OCI-LY7 (cell line): Measurements from ENCODE around the gene TRABD2B. TPM values are rescaled to one million over a fixed set of nuclear protein-coding genes. Genes with fewer than 3 reads are reported as not detected.

Experiments
- BruUV-seq: library from RNA; stranded (reverse); fragments of 400-500 nt; replicated peaks from 2 replicates; lab custom pipeline; 2021; lab: Mats Ljungman, UMichigan
- CTCF ChIA-PET: fragments of 300-600 bp; sonication (Branson Sonifier 250); formaldehyde crosslinking; loops from one replicate; lab custom pipeline; 2022; ENCODE audit warnings: antibody characterized with exemption; ENCODE audit not compliant: unreplicated experiment; lab: Charles Lee
- POLR2A ChIA-PET: fragments of 300-600 bp; sonication (Branson Sonifier 250); formaldehyde crosslinking; loops from one replicate; lab custom pipeline; 2022; ENCODE audit warnings: antibody characterized with exemption; lab: Charles Lee
- DNase-seq: peaks from one replicate; pipeline ENCODE4 v3.0.0-alpha.2; 2015; ENCODE audit warnings: low spot score
- H2AFZ ChIP-seq: fragments of 200-600 bp; sonication (generic), shearing (Covaris generic); 2 replicates; pipeline ENCODE4 v1.6.1; 2014; ENCODE audit warnings: mild to moderate bottlenecking, antibody characterized with exemption, low read length, moderate library complexity
- H3K27ac ChIP-seq: fragments of 200-600 bp; sonication (generic); 2 replicates; pipeline ENCODE4 v1.5.1; 2014; ENCODE audit warnings: mixed run types, low read depth, mild to moderate bottlenecking, moderate library complexity, low read length, inconsistent platforms; ENCODE audit not compliant: poor library complexity, severe bottlenecking
- H3K36me3 ChIP-seq: fragments of 200-600 bp; sonication (generic); 2 replicates; pipeline ENCODE4 v1.6.1; 2014; ENCODE audit warnings: mild to moderate bottlenecking, antibody characterized with exemption, low read length, moderate library complexity, mixed read lengths; ENCODE audit not compliant: insufficient read depth
- H3K4me1 ChIP-seq: fragments of 200-600 bp; sonication (generic); 2 replicates; pipeline ENCODE4 v1.5.1; 2014; ENCODE audit warnings: mild to moderate bottlenecking, low read length; ENCODE audit not compliant: insufficient read depth, poor library complexity, severe bottlenecking
- H3K4me2 ChIP-seq: fragments of 200-600 bp; sonication (generic); 2 replicates; pipeline ENCODE4 v1.6.1; 2014; ENCODE audit warnings: mild to moderate bottlenecking, low read length
- H3K4me3 ChIP-seq: fragments of 200-600 bp; sonication (generic); 2 replicates; pipeline ENCODE4 v1.5.1; 2014; ENCODE audit warnings: mild to moderate bottlenecking, low read depth, low read length; ENCODE audit not compliant: poor library complexity, severe bottlenecking
- H3K79me2 ChIP-seq: fragments of 200-600 bp; sonication (generic); 2 replicates; pipeline ENCODE4 v1.6.1; 2016; ENCODE audit warnings: low read depth, mild to moderate bottlenecking, low read length, moderate library complexity, mixed read lengths; ENCODE audit not compliant: insufficient read depth
- H3K9me2 ChIP-seq: fragments of 200-600 bp; sonication (generic); 2 replicates; pipeline ENCODE4 v1.6.1; 2016; ENCODE audit warnings: mild to moderate bottlenecking, low read length, mixed read lengths; ENCODE audit not compliant: insufficient read depth
- H3K9me3 ChIP-seq: fragments of 200-600 bp; sonication (generic); 2 replicates; pipeline ENCODE4 v1.6.1; 2014; ENCODE audit warnings: mild to moderate bottlenecking, mixed run types, low read length, mixed read lengths
- H4K20me1 ChIP-seq: fragments of 200-600 bp; sonication (generic); 2 replicates; pipeline ENCODE4 v1.6.1; 2014; ENCODE audit warnings: mild to moderate bottlenecking, antibody characterized with exemption, low read length, moderate library complexity, mixed read lengths; ENCODE audit not compliant: insufficient read depth
- EZH2phosphoT487 ChIP-seq: fragments of 200-600 bp; sonication (generic); IDR thresholded peaks from 2 replicates; pipeline ENCODE4 v1.6.1; 2018; ENCODE audit warnings: low read depth, borderline replicate concordance, mild to moderate bottlenecking, mixed run types, antibody characterized with exemption, low read length, moderate library complexity, mixed read lengths
- intact Hi-C: fragments of 100-400 bp; cut with micrococcal nuclease; formaldehyde crosslinking; loops from one replicate; pipeline ENCODE4 v1.10.0; 2022; ENCODE audit not compliant: unreplicated experiment
- total RNA-seq, 2 experiments: library from RNA; depleted of rRNA in 1 of 2; stranded (reverse); fragments of >200 nt in 1 of 2; shearing (Covaris generic) in 1 of 2; gene quantifications; 2 replicates each; pipeline ENCODE4 v1.2.3, GENCODE V29; 2014 to 2022
- TF ChIP-seq, protein P1 (sequence below): fragments of 200-600 bp; sonication (generic); conservative IDR thresholded peaks from 2 replicates; pipeline ENCODE4 v1.5.1; 2014; ENCODE audit warnings: mild to moderate bottlenecking, antibody characterized with exemption, low read length, moderate library complexity, mixed read lengths

TRABD2B gene
- total RNA-seq, 2 experiments from 2014 or later, result not detected

DNA sequence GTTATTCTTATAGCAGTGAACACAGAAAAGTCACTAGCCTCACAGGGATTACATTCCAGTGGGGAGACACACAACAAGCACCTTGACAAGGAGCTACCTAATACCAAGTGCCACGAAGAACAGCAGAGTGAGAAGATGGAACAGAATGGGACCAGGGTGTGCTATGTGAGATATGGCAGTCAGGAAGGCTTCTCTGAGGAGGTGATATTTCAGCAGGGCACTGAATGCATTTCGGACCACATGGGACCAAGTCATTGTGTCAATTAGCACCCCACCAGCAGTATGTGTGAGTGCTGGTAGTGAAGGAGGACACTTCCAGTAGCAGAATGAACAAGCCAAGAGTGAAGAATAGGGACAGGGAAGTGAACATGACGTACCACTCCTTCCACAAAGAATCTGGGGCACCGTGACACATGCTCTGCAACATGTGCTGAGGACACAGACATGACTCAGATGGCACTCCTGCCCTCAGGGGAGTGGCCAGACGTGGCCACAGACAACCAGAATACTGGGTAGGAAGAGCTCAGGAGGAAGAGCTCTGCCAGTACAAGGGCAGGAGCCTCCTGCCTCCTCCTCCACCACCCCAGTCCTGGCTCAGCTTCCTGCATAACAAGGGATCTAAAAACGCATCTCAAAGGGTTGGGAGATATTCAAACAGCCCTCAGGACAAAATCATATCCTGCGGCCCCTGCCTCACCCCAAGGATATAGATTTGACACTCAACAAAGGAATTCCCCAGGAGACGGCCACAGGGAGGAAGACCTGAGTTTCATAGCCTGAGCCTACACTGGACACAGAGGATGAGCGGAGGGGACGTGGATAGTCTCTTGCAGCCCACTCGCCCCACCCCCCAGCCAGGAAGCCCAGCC is 102.5 kb downstream of the TRABD2B start:
- Histone ChIP-seq H3K4me1 (no peaks in the 10 kb centered on the region), H3K36me3 (no peaks in the 10 kb centered on the region), H3K79me2 (no peaks in the 10 kb centered on the region), H4K20me1 (no peaks in the 10 kb centered on the region), H3K9me3 (no peaks in the 10 kb centered on the region), H2AFZ (no peak overlapping the region), H3K9me2 (no peaks in the 10 kb centered on the region), H3K27ac (no peak overlapping the region), H3K4me2 (no peak overlapping the region), H3K4me3 (no peak overlapping the region)
- ChIA-PET CTCF (no interaction called here), POLR2A (no interaction called here)
- TF ChIP-seq, protein P1, sequence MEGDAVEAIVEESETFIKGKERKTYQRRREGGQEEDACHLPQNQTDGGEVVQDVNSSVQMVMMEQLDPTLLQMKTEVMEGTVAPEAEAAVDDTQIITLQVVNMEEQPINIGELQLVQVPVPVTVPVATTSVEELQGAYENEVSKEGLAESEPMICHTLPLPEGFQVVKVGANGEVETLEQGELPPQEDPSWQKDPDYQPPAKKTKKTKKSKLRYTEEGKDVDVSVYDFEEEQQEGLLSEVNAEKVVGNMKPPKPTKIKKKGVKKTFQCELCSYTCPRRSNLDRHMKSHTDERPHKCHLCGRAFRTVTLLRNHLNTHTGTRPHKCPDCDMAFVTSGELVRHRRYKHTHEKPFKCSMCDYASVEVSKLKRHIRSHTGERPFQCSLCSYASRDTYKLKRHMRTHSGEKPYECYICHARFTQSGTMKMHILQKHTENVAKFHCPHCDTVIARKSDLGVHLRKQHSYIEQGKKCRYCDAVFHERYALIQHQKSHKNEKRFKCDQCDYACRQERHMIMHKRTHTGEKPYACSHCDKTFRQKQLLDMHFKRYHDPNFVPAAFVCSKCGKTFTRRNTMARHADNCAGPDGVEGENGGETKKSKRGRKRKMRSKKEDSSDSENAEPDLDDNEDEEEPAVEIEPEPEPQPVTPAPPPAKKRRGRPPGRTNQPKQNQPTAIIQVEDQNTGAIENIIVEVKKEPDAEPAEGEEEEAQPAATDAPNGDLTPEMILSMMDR, result no peak
- no peak for TF ChIP-seq EZH2phosphoT487
- intact Hi-C loops, result no loop called here
- no TSS peak for BruUV-seq
- DNase-seq, result no peak

DNA sequence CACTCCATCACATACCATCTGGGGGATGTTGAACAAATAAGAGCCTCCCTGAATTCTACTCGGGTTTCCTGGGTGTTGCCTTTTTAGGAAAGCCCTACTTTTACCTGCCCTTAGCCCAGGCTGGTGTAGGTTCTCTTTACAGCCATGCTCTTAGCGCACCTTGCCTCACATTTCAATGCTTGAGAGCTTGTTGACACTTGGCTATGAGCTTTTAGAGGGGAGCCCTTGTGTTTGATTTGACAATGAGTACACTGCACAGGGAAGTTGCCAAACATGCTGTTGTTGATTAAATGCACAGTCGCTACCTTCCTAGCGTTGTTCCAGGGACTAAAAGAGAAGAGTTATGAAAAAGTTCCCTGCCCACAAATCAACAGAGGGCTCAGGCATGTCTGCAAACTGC is 103.8 kb downstream of the TRABD2B start:
- no peak overlapping the region for H3K4me2 ChIP-seq
- H3K79me2 ChIP-seq, result no peaks in the 10 kb centered on the region
- BruUV-seq, result no TSS peak
- no peaks in the 10 kb centered on the region for H3K36me3 ChIP-seq
- intact Hi-C loops, result no loop called here
- ChIA-PET POLR2A (no interaction called here), CTCF (no interaction called here)
- no peak overlapping the region for H2AFZ ChIP-seq
- H3K9me2 ChIP-seq, result no peaks in the 10 kb centered on the region
- DNase-seq, result no peak
- no peaks in the 10 kb centered on the region for H3K4me1 ChIP-seq
- no peaks in the 10 kb centered on the region for H3K9me3 ChIP-seq
- no peak overlapping the region for H3K27ac ChIP-seq
- no peak for TF ChIP-seq EZH2phosphoT487
- TF ChIP-seq, protein P1, result no peak
- no peak overlapping the region for H3K4me3 ChIP-seq
- H4K20me1 ChIP-seq, result no peaks in the 10 kb centered on the region

DNA sequence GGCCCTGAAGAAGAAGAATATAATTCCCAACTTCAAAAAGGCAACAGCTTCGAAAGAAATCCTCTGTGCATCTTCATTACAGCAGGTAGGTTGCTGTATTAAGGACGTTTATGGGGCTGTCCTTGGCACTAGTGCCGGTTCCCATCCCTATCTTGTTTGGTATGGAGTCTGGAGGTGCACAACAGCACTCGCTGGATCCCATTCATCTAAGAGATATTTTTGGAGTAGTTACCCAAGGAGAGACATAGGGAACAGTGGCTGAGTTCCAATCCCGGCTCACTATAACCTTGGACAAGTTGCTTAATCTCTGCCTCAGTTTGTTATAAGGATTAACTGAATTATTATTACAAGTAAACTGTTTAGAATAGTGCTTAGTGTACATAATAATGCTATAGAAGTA is 106.4 kb downstream of the TRABD2B start:
- Histone ChIP-seq H3K27ac (no peak overlapping the region), H3K4me2 (no peak overlapping the region), H3K4me3 (no peak overlapping the region), H3K79me2 (no peaks in the 10 kb centered on the region), H3K4me1 (no peaks in the 10 kb centered on the region), H2AFZ (no peak overlapping the region), H3K36me3 (no peaks in the 10 kb centered on the region), H3K9me3 (no peaks in the 10 kb centered on the region), H4K20me1 (no peaks in the 10 kb centered on the region), H3K9me2 (no peaks in the 10 kb centered on the region)
- POLR2A ChIA-PET, result no interaction called here
- CTCF ChIA-PET, result no interaction called here
- BruUV-seq, result no TSS peak
- no peak for TF ChIP-seq EZH2phosphoT487
- TF ChIP-seq, protein P1, result no peak
- intact Hi-C loops, result no loop called here
- no peak for DNase-seq
